ENCODE measurements around the gene KRTAP10-4.

The KRTAP10-4 gene

DNA sequence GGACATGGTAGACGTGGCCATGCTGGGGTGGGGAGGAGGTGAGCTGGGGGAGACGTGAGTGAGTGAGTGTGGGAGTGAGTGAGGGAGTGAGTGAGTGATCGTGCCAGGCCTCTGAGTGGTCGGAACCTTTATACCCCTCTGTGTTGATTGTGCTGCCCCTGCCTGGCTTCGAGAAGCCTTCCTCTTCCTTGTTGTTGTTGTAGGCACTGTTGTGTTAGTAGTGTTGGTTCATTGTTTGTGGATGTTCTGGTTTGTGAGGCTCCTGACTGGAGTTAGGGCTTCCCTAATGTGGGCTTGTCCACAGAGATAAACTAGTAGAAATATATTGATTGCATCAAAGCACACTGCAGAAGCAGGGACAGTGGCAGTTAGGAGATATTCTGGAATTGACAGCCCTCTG is 14.8 kb upstream of the KRTAP10-4 start, which contains the start of gene KRTAP10-3:
Gene KRTAP10-3, minus strand, starts transcription at position 101 of the 400 bp plus-strand sequence. Its CDS starts 80 bp downstream, at position 21.
- TF ChIP-seq, protein P1, sequence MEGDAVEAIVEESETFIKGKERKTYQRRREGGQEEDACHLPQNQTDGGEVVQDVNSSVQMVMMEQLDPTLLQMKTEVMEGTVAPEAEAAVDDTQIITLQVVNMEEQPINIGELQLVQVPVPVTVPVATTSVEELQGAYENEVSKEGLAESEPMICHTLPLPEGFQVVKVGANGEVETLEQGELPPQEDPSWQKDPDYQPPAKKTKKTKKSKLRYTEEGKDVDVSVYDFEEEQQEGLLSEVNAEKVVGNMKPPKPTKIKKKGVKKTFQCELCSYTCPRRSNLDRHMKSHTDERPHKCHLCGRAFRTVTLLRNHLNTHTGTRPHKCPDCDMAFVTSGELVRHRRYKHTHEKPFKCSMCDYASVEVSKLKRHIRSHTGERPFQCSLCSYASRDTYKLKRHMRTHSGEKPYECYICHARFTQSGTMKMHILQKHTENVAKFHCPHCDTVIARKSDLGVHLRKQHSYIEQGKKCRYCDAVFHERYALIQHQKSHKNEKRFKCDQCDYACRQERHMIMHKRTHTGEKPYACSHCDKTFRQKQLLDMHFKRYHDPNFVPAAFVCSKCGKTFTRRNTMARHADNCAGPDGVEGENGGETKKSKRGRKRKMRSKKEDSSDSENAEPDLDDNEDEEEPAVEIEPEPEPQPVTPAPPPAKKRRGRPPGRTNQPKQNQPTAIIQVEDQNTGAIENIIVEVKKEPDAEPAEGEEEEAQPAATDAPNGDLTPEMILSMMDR (IDR thresholded peaks at IDR 0.05): no peak

- TF ChIP-seq, protein P1 (IDR thresholded peaks at IDR 0.05): no peak
Measured at GRCh38 chr21:44564099-44564498, 9.4 kb upstream of the KRTAP10-4 start.

GRCh38 chr21:44564886-44565598 is 8.5 kb upstream of the KRTAP10-4 start:
- TF ChIP-seq, protein P1 (IDR thresholded peaks at IDR 0.05): no peak

GRCh38 chr21:44566403-44566802 is 7.1 kb upstream of the KRTAP10-4 start:
- TF ChIP-seq, protein P1 (IDR thresholded peaks at IDR 0.05): no peak

GRCh38 chr21:44567481-44568171 is 5.9 kb upstream of the KRTAP10-4 start:
- TF ChIP-seq, protein P1 (IDR thresholded peaks at IDR 0.05): no peak

GRCh38 chr21:44568261-44568660 is 5.3 kb upstream of the KRTAP10-4 start:
- TF ChIP-seq, protein P1 (IDR thresholded peaks at IDR 0.05): no peak

GRCh38 chr21:44568667-44569556 is 4.6 kb upstream of the KRTAP10-4 start:
- TF ChIP-seq, protein P1 (IDR thresholded peaks at IDR 0.05): no peak

All from LNCAP (cell line).